Fibroblast of lung (primary cell): ENCODE data around the gene NTMT1.

Experiments
- CTCF ChIP-seq, 2 donors: IDR thresholded peaks in 1 of 2; conservative IDR thresholded peaks in 1 of 2; 1 replicate in 1 of 2; 2 replicates in 1 of 2; pipeline ENCODE4 v1.5.1; 2011 to 2012; ENCODE audit warnings: low read length in 2 of 2, control low read depth in 1 of 2, inconsistent platforms in 1 of 2, low read depth in 1 of 2, mild to moderate bottlenecking in 1 of 2
- EZH2 ChIP-seq: IDR thresholded peaks from 2 replicates; pipeline ENCODE4 v1.5.1; 2012; ENCODE audit warnings: low read length, control low read depth, mild to moderate bottlenecking; ENCODE audit errors: missing control alignments

DNA sequence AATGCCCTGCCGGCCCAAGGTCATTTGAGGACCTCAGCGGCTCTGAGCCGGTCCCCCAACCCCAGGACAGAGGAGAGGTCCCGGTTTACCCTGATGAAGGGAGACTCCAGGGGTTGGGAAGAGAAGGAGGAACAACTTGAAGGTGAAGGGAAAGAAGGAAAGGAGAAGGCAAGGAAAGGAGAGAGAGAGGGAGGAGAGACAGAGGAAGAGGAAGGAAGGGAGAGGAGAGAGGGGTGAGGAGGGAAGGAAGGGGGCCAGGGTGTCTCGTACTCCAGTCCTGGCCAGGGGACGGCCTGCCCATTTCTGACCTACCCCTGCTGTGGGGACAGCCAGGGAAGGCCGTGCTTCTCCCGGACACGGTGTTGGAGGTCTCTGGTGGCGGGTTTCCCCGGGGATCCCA lies 41.4 kb downstream of the NTMT1 start:
- TF ChIP-seq CTCF (conservative IDR thresholded peaks at IDR 0.05 in 1 of 2, IDR thresholded peaks at IDR 0.05 in 1 of 2; ENCODE audit: low read depth in 1 of 2, low read length in 2 of 2) (no peak), EZH2 (no peak)
